K562 (cell line): ENCODE results near the gene PDCD7. TPM values are rescaled to one million over a fixed set of nuclear protein-coding genes. Genes with fewer than 3 reads are reported as not detected.

Experiments used
- BCOR ChIP-seq: fragments of 450-650 bp; IDR thresholded peaks from 2 replicates; pipeline ENCODE4 v1.6.1; 2016
- DPF2 ChIP-seq: fragments of 450-650 bp; IDR thresholded peaks from 2 replicates; pipeline ENCODE4 v1.6.1; 2016
- GATAD2A ChIP-seq: fragments of 450-650 bp; IDR thresholded peaks from 2 replicates; pipeline ENCODE4 v1.6.1; 2017
- HDAC6 ChIP-seq: IDR thresholded peaks from 2 replicates; pipeline ENCODE4 v1.6.1; 2012; ENCODE audit warnings: low read depth, mild to moderate bottlenecking, control low read depth, inconsistent platforms, low read length, moderate library complexity
- KDM4B ChIP-seq, 2 experiments: fragments of 450-650 bp in 1 of 2; sonication (generic) in 1 of 2; IDR thresholded peaks; 2 replicates each; pipeline ENCODE4 v1.6.1; 2016 to 2017; ENCODE audit warnings: borderline replicate concordance in 2 of 2, antibody characterized with exemption in 1 of 2, low read depth in 1 of 2, mild to moderate bottlenecking in 1 of 2
- KLF10 ChIP-seq: fragments of 250-450 bp; sonication (Bioruptor Pico); IDR thresholded peaks from 2 replicates; pipeline ENCODE4 v1.6.1; 2021; ENCODE audit warnings: matching md5 sums
- MCM5 ChIP-seq: fragments of 450-650 bp; IDR thresholded peaks from 2 replicates; pipeline ENCODE4 v1.6.1; 2016; ENCODE audit warnings: low read depth
- NFIC ChIP-seq: fragments of 450-650 bp; IDR thresholded peaks from 2 replicates; pipeline ENCODE4 v1.6.1; 2017; ENCODE audit warnings: mild to moderate bottlenecking, inconsistent platforms
- NR3C1 ChIP-seq: sonication (generic); formaldehyde crosslinking; IDR thresholded peaks from 2 replicates; pipeline ENCODE4 v1.8.1; 2022; ENCODE audit warnings: missing genetic modification reagents
- PHF20 ChIP-seq: fragments of 450-650 bp; IDR thresholded peaks from 2 replicates; pipeline ENCODE4 v1.6.1; 2018; ENCODE audit not compliant: partially characterized antibody
- POLR2G ChIP-seq: fragments of 200-400 bp; formaldehyde crosslinking; IDR thresholded peaks from 2 replicates; pipeline ENCODE4 v1.6.1; 2017; ENCODE audit warnings: low read depth, mild to moderate bottlenecking, antibody characterized with exemption, low read length, moderate library complexity
- POLR2H ChIP-seq: IDR thresholded peaks from 2 replicates; pipeline ENCODE4 v1.6.1; 2016; ENCODE audit warnings: missing genetic modification characterization, low read depth, mild to moderate bottlenecking, control low read depth, missing compliant biosample characterization, moderate library complexity
- PRMT5 ChIP-seq: sonication (generic); formaldehyde crosslinking; IDR thresholded peaks from 2 replicates; pipeline ENCODE4 v1.5.0; 2020; ENCODE audit warnings: missing genetic modification reagents
- RUNX1 ChIP-seq: sonication (generic); IDR thresholded peaks from 2 replicates; pipeline ENCODE4 v1.6.1; 2016; ENCODE audit warnings: antibody characterized with exemption, low read depth
- TSC22D4 ChIP-seq: fragments of 450-650 bp; IDR thresholded peaks from 2 replicates; pipeline ENCODE4 v1.6.1; 2016; ENCODE audit warnings: missing genetic modification characterization, missing biosample characterization, control low read depth
- ZBTB8A ChIP-seq: fragments of 450-650 bp; IDR thresholded peaks from 2 replicates; pipeline ENCODE4 v1.6.1; 2018; ENCODE audit warnings: mild to moderate bottlenecking, moderate library complexity; ENCODE audit not compliant: partially characterized antibody
- ZNF282 ChIP-seq: sonication (generic); formaldehyde crosslinking; IDR thresholded peaks from 2 replicates; pipeline ENCODE4 v1.8.1; 2023; ENCODE audit warnings: missing genetic modification reagents
- ZNF3 ChIP-seq: fragments of 250-450 bp; sonication (Bioruptor Pico); IDR thresholded peaks from 2 replicates; pipeline ENCODE4 v1.5.0; 2021; ENCODE audit warnings: mild to moderate bottlenecking, moderate library complexity
- ZNF408 ChIP-seq: fragments of 250-450 bp; sonication (Bioruptor Pico); IDR thresholded peaks from 2 replicates; pipeline ENCODE4 v1.4.0; 2020; ENCODE audit warnings: low read depth, mild to moderate bottlenecking, moderate library complexity
- ZNF785 ChIP-seq: fragments of 250-450 bp; sonication (Bioruptor Pico); IDR thresholded peaks from 2 replicates; pipeline ENCODE4 v1.4.0; 2020; ENCODE audit warnings: mild to moderate bottlenecking
- polyA plus RNA-seq, 8 experiments: library from polyadenylated mRNA; depleted of rRNA in 4 of 8; stranded (reverse) in 5 of 8; unstranded in 3 of 8; fragments of >200 nt; fragmentation: Nextera tagmentation in 2 of 8; fragmentation: Illumina TruSeq in 1 of 8; extraction: Ambion mirVana in 2 of 8; extraction: Trizol in 1 of 8; gene quantifications; 2 replicates each; pipeline versions ENCODE4 v1.2.1 to v1.2.3, GENCODE V29; 2011 to 2014; ENCODE audit warnings: inconsistent platforms in 1 of 8, missing spikeins in 1 of 8
- total RNA-seq, 7 experiments: library from RNA; depleted of rRNA in 6 of 7; stranded (reverse); fragments of >200 nt in 6 of 7; fragmentation: Illumina TruSeq in 2 of 7; extraction: Trizol in 2 of 7; gene quantifications; 2 replicates each; pipeline versions ENCODE4 v1.2.1 to v1.2.3, GENCODE V29; 2011 to 2021; ENCODE audit warnings: low replicate concordance in 1 of 7
- TF ChIP-seq, protein P1 (sequence below): fragments of 450-650 bp; IDR thresholded peaks from 2 replicates; pipeline ENCODE4 v1.7.1; 2018; ENCODE audit warnings: mild to moderate bottlenecking, low read depth; ENCODE audit not compliant: partially characterized antibody
- TF ChIP-seq, protein P2 (sequence below): sonication (generic); formaldehyde crosslinking; IDR thresholded peaks from 2 replicates; pipeline ENCODE4 v1.8.1; 2022; ENCODE audit warnings: missing genetic modification reagents
- TF ChIP-seq, protein P3 (sequence below): fragments of 450-650 bp; IDR thresholded peaks from 2 replicates; pipeline ENCODE4 v1.7.0; 2016; ENCODE audit warnings: borderline replicate concordance
- TF ChIP-seq, protein P4 (sequence below): sonication (generic); formaldehyde crosslinking; IDR thresholded peaks from 2 replicates; pipeline ENCODE4 v1.8.0; 2022; ENCODE audit warnings: mild to moderate bottlenecking, low read depth, missing genetic modification reagents

The PDCD7 gene
- total and polyA plus RNA-seq, 9 of the 15 experiments (the other 6 are each of a cell fraction or from before 2014, with no cell fraction given): 11.8 to 30.2 (median 18.8) TPM

DNA sequence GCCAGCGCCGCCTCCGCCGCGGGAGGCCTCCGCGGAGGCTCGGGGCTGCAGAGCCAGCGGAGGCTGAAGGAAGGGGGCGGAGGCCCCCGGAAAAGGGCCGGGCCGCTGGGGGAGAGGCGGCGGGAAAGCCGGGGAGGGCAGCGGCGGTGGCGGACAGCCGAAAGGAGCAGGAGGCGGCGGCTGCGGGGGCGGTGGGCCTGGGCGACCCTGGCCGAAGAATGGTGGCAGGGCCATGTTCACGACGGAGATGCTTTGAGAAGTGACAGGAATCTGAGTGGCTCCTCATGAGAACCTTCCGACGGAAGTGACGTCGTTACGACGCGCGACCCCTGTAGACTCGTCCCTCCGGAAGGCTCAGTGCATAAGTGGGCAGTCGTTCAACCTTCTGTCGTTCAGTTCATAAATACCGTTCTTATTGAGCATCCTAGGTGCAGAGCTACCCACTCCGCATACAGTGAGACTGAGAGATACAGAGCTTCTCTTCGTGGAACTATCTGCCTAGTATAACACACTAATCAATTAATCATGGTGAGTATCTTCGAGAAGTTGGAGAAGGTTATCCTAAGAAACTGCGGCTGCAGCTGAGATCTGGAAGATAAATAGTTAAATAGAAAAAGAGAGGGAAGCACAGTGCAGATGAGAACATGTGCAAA, at the start of gene PDCD7 (continued):
- peak; percentile 98 for TF ChIP-seq PHF20
- TF ChIP-seq NFIC: peak; percentile 44; the same call in 1 of the 2 replicates
- TF ChIP-seq TSC22D4 (tag): no peak
- TF ChIP-seq BCOR: peak; percentile 35; the same call in 1 of the 2 replicates
- no peak for TF ChIP-seq RUNX1
- TF ChIP-seq ZNF282 (CRISPR knock-in tag): no peak
- no peak for TF ChIP-seq ZNF3 (CRISPR knock-in tag)
- TF ChIP-seq POLR2H (tag): peak; percentile 76
- TF ChIP-seq PRMT5 (CRISPR knock-in tag): no peak
- no peak for TF ChIP-seq ZBTB8A
- TF ChIP-seq, protein P1, sequence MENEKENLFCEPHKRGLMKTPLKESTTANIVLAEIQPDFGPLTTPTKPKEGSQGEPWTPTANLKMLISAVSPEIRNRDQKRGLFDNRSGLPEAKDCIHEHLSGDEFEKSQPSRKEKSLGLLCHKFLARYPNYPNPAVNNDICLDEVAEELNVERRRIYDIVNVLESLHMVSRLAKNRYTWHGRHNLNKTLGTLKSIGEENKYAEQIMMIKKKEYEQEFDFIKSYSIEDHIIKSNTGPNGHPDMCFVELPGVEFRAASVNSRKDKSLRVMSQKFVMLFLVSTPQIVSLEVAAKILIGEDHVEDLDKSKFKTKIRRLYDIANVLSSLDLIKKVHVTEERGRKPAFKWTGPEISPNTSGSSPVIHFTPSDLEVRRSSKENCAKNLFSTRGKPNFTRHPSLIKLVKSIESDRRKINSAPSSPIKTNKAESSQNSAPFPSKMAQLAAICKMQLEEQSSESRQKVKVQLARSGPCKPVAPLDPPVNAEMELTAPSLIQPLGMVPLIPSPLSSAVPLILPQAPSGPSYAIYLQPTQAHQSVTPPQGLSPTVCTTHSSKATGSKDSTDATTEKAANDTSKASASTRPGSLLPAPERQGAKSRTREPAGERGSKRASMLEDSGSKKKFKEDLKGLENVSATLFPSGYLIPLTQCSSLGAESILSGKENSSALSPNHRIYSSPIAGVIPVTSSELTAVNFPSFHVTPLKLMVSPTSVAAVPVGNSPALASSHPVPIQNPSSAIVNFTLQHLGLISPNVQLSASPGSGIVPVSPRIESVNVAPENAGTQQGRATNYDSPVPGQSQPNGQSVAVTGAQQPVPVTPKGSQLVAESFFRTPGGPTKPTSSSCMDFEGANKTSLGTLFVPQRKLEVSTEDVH: peak; percentile 87
- no peak for TF ChIP-seq KLF10 (CRISPR knock-in tag)
- TF ChIP-seq NR3C1 (CRISPR knock-in tag): no peak
- TF ChIP-seq ZNF408 (CRISPR knock-in tag): no peak
- TF ChIP-seq, protein P2, sequence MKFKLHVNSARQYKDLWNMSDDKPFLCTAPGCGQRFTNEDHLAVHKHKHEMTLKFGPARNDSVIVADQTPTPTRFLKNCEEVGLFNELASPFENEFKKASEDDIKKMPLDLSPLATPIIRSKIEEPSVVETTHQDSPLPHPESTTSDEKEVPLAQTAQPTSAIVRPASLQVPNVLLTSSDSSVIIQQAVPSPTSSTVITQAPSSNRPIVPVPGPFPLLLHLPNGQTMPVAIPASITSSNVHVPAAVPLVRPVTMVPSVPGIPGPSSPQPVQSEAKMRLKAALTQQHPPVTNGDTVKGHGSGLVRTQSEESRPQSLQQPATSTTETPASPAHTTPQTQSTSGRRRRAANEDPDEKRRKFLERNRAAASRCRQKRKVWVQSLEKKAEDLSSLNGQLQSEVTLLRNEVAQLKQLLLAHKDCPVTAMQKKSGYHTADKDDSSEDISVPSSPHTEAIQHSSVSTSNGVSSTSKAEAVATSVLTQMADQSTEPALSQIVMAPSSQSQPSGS: no peak
- TF ChIP-seq, protein P3, sequence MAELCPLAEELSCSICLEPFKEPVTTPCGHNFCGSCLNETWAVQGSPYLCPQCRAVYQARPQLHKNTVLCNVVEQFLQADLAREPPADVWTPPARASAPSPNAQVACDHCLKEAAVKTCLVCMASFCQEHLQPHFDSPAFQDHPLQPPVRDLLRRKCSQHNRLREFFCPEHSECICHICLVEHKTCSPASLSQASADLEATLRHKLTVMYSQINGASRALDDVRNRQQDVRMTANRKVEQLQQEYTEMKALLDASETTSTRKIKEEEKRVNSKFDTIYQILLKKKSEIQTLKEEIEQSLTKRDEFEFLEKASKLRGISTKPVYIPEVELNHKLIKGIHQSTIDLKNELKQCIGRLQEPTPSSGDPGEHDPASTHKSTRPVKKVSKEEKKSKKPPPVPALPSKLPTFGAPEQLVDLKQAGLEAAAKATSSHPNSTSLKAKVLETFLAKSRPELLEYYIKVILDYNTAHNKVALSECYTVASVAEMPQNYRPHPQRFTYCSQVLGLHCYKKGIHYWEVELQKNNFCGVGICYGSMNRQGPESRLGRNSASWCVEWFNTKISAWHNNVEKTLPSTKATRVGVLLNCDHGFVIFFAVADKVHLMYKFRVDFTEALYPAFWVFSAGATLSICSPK: no peak
- no peak for TF ChIP-seq HDAC6
- peak; percentile 83 for TF ChIP-seq POLR2G
- no peak for TF ChIP-seq MCM5
- TF ChIP-seq DPF2: peak; percentile 32; the same call in 1 of the 2 replicates
- TF ChIP-seq KDM4B (IDR thresholded peaks at IDR 0.05; ENCODE audit: borderline replicate concordance in 2 of 2, low read depth in 1 of 2): peak in 1 of 2 experiments; percentile 75; a peak in 1 of 4 replicates
- no peak for TF ChIP-seq GATAD2A
- TF ChIP-seq ZNF785: no peak
- TF ChIP-seq, protein P4, sequence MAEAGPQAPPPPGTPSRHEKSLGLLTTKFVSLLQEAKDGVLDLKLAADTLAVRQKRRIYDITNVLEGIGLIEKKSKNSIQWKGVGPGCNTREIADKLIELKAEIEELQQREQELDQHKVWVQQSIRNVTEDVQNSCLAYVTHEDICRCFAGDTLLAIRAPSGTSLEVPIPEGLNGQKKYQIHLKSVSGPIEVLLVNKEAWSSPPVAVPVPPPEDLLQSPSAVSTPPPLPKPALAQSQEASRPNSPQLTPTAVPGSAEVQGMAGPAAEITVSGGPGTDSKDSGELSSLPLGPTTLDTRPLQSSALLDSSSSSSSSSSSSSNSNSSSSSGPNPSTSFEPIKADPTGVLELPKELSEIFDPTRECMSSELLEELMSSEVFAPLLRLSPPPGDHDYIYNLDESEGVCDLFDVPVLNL (CRISPR knock-in tag): no peak
